ENCODE measurements around the gene ANKS3.

DNA sequence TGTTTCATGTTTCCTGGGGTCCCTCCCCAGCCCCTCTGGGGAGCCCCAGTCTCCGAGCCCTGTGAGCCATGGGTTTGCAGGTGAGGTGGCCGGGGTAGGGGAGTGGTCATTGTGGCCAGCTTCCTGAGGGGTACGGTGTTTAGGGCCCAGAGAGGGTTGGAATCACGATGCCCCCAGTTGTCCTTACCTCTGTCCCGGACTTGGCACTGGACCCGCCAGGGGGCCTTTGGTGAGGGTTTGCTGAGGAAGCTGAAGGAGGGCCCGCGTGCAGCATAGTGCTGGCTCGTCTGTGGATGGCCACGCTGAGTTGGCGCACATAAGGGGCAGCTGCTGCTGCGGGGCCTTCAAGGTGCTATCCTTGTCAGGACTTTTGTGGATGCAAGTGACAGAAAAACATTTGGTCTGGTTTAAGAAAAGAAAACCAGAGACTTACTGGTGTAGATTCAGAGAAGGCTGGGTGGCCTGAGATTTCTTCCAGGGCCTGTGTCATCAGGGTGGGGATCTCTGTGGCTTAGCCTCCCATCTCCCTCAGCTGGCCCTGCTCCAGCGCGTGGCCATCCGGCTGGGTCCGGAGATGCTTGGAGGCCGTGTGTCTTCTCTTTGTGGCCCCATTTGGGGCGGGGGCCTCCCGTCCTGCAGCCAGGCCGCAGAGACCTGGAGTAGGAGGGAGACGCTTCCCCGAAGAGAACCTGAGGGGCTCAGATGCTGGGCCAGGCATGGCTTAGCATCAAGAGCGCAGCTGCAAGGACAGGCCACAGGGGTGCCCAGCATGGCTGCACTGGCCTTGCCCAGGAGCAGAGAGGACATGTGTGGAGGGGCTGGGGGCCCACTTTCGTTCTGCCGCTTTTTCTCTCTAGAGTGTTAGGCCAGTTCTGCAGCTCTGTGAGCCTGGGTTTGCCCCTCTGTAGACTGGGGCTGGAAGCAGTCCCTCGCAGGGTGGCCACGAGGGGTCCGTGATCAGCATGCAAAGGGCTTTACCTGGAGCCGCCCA lies 74.4 kb downstream of the ANKS3 start:
- no peak for TF ChIP-seq POLR2A (IDR thresholded peaks at IDR 0.05)
- TF ChIP-seq, protein P1, sequence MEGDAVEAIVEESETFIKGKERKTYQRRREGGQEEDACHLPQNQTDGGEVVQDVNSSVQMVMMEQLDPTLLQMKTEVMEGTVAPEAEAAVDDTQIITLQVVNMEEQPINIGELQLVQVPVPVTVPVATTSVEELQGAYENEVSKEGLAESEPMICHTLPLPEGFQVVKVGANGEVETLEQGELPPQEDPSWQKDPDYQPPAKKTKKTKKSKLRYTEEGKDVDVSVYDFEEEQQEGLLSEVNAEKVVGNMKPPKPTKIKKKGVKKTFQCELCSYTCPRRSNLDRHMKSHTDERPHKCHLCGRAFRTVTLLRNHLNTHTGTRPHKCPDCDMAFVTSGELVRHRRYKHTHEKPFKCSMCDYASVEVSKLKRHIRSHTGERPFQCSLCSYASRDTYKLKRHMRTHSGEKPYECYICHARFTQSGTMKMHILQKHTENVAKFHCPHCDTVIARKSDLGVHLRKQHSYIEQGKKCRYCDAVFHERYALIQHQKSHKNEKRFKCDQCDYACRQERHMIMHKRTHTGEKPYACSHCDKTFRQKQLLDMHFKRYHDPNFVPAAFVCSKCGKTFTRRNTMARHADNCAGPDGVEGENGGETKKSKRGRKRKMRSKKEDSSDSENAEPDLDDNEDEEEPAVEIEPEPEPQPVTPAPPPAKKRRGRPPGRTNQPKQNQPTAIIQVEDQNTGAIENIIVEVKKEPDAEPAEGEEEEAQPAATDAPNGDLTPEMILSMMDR (IDR thresholded peaks at IDR 0.05), result no peak
